GM21526 (cell line): ENCODE data around the gene ECE1.
"Not testable (repeated sequence)": the region's sequence is repeated elsewhere in the genome, so short reads cannot be mapped to it uniquely, and the experiment has no call there.

Experiments used
- ATAC-seq: cut with Tn5 transposase; IDR thresholded peaks from one replicate; pipeline ENCODE4 v1.9.1; 2021; ENCODE audit warnings: moderate library complexity; ENCODE audit not compliant: unreplicated experiment, low FRiP score

The ECE1 gene

GRCh38 chr1:21293537-21294265 lies 3.4 kb upstream of the ECE1 start:
- peak; percentile 29 for ATAC-seq

DNA sequence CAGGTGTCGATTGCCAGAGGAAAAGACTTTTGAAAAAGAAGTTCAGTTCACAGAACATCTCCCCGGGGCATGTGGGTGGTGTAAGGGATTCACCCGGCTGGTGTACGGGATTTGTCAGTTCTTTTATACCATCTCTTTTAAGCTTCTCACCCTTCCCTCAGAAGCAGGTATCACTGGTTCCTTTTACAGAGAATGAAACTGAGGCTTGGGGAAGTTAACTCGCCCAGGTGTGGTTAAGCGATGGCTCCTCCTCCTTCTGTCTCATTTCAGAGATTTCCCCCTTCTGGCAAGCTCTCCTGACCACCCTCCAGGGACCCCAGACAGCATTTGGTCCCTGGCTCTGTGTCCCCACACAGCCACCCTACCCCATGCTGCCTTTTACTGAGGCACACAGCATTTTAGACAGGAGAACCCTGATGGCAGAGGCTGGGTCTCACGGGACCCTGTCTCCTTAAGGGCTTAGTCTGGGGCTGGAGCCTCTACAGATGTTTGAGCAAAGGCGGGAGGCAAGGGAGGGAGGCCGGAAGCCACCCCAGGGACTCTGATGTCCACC lies 2.8 kb upstream of the ECE1 start:
- ATAC-seq: peak; percentile 34

GRCh38 chr1:21292503-21292983 lies 2.3 kb upstream of the ECE1 start:
- ATAC-seq: no peak

DNA sequence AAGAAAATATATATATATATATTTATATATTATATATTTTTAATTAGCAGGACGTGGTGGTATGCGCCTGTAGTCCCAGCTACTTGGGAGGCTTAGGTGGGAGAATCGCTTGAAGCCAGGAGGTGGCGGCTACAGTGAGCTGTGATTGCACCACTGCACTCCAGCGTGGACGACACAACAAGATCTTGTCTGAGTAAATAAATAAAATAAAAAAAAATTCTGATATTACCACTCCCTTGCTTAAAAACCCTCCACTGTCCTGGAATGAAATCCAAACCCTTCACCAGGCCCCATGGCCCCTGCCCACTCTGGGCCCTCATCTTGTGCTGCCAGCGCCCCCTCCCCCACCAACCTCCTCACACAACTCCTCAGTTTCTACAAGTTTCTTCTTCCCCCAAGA lies 1.7 kb upstream of the ECE1 start:
- ATAC-seq: no peak

- ATAC-seq: no peak
These were observed 921 bp upstream of the ECE1 start for GRCh38 chr1:21291184-21291583.

DNA sequence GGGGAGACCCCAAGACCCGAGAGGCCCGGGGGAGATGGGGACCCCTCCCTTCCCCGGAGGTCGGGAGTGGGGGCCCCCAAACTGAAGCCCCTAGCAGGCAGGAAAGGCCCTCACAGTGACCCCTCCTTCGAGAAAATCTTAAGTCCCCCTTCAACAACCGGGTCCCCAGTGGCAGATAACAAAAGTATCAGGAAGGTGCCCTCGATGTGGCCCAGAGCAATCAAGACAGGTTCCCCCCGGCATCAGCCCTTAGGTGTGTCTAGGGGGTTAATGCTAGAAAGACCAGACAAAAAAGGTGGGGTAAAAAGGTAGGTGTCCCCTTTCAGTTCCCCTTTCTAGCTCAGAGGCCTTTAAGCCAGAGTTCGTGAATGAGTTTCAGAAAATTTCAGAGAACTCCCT lies 282 bp upstream of the ECE1 start:
- no peak for ATAC-seq

- no peak for ATAC-seq
These were observed 1.1 kb downstream of the ECE1 start for GRCh38 chr1:21289127-21289526.

- ATAC-seq: no peak
These were observed 2.3 kb downstream of the ECE1 start for GRCh38 chr1:21287905-21288514.

- not testable (repeated sequence) for ATAC-seq
These were observed 4.9 kb downstream of the ECE1 start for GRCh38 chr1:21285386-21285785.

DNA sequence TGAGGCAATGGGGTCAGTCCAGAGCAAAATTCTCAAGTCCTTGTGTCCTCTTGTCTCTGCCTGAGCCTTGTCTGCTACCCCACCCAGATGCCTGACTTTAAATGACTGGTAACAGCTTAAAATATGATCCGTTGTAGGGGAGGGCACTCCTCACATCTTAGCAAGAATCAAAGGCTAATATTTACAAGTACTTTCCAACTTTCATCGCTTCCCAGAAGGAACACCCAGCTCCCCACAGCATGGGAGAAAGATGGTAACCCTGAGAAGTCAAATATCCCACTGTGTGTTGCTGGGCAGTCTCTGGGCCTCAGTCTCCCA lies 5.2 kb downstream of the ECE1 start:
- no peak for ATAC-seq

DNA sequence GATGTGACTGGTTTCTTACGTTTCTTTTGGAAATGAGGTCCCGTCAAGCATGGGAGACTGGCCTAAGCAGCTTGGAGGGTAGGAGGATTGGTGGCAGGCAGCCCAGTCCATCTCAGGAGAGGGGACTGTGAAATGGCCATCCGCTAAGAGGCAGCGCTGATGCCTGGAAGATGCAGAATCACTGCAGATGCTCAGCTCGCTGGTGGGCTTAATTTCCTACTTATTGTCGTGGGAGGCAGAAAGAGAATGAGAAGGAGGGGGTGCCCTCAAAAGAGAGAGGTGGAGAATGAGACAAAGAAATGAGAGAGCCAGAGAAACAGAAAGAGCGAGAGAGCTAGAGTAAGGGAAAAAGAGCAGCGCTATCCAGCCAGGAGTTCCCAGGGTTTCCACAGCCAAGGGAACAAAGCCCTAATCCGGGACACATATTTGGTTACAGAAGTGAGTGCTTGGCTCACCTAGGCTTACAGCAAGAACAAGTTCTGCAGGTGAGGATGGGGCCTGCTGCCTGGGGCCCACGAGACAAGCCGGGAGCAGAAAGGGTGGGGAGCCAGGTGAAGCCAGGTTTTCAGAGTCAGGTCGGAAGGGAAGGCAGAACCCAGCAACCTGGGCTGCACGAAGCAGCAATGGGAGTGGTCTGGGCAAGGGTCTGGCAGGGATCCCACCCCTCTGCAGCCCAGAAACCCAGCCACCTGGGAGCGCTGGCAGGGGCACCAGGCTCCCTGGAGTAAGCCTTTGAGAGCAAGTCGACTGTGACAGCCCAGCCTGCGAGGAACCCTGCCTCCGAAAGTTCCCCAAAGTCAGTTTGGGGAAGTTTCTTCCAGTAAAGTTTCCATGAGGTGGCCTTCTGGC lies 5.8 kb downstream of the ECE1 start:
- ATAC-seq: no peak

DNA sequence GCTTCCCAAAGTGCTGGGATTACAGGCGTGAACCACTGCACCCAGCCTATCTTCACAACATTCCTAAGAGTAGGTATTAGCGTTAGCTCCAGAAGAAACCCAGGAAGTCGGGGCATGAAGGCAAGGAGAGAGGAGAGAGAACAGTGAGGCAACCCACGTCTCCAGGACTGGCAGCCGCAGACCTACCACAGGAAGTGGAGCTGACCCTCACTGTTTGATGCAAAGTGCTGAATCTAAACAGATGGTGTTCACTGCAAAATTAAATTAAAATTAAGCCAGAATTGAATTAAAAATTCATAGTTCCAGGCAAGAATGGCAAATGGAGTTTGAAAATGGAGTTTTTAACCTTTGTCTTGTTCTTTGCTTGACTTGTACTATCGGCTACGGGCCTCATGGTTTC lies 6.7 kb downstream of the ECE1 start:
- no peak for ATAC-seq

- ATAC-seq: not testable (repeated sequence)
These were observed 8.2 kb downstream of the ECE1 start for GRCh38 chr1:21282020-21282419.

- no peak for ATAC-seq
These were observed 9.8 kb downstream of the ECE1 start for GRCh38 chr1:21280482-21280881.

DNA sequence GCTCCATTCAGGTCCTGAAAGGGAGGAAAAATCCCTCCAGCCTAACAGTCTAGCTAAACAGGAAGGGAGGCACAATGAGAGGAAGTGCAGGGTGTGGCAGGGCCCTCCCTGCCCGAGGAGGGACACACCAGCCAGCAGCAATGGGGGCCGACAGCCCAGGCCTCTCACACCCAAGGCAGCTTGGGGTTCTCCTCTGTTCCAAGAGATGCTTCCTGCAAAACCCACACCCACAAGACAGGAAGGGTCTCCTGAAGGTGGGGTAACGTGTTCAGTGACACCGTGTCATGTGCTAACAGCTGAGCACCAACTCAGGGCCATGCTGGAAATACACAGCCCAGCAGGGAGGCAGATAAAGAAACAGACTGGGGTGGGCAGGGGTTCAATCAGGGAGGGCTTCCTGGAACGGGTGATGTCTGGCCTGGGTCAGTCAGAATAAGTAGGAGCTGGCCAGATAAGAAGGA lies 10.2 kb downstream of the ECE1 start:
- no peak for ATAC-seq

- no peak for ATAC-seq
These were observed 11.1 kb downstream of the ECE1 start for GRCh38 chr1:21278860-21279845.

DNA sequence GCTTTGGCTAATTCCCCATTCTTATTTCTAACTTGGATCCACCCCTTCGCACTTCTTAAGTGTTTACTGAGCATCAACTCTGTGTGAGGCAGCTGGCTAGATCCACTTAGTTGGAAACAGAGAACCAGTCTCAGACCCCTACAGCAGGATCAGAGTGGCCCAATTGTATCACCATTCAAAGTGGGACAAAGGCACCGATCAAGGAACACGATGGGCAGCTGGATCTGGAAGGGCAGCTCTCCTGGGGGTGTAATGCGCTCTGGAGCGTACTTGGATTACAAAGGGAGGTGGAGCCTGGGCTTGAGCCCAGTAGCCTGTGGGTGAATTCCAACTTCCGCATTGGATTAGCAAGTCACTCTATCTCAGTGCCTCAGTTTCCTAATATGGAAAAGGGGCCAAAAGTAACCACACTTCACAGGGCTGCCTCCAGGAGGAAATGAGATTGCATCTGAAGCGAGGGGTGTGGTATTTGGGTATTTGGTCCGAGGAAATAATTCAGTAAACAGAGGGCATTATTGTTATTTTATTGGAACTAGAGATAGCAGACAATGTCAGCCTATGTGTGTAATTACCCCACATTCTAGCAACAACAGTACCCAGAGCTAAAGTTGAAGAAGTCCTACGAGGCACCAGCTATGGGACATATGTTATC lies 11.9 kb downstream of the ECE1 start:
- ATAC-seq: no peak

DNA sequence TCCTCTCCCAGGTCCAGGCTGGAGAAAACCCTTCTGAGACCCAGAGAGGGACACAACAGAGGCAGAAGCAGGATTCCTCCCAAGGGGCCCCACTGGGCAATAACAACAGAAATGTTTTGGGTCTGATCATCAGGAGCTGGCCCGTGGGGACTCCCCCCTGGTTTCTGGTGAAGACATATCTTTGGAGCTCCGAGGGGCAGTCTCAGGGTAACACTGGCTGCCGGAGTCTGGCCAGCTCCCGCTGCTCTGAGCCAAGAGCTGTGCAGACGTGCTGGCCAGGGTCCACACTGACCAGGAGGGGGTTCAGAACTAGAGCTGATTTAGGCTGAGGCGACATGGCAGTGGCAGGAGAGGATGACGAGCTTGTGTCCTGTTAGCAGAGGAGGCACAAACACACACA lies 13.1 kb downstream of the ECE1 start:
- ATAC-seq: no peak

DNA sequence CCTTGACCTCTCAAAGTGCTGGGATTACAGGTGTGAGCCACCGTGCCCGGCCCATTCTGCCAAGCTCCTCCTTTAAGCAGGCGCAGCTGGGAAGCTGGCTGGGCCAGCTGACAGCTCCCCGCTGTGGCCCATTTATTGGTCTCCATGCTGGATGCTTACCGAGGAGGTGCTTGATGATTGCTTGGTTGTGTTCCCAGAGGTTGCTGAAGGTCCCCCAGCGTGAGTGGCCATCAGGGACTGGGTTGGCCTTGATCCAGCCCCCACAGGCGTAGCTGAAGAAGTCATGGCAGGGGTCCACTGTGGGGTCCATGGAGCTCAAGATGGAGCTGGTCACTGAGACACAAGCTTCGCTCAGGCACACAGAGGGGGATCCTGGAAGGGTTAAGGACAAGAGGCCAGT lies 17.7 kb downstream of the ECE1 start:
- ATAC-seq: no peak
